GM23338 (cell line): ENCODE data around the gene XPO4. TPM values are rescaled to one million over a fixed set of nuclear protein-coding genes. Genes with fewer than 3 reads are reported as not detected.
A peak's percentile ranks its signal among the peaks of the same experiment; 100 is the strongest.

Source experiments
- ATAC-seq: fragments of 200-7000 bp; cut with Tn5 transposase; 3 replicates; pipeline ENCODE4 v1.9.1; 2020
- DNase-seq: peaks from one replicate; pipeline ENCODE4 v3.0.0-alpha.2; 2015; ENCODE audit warnings: low spot score
- H2AFZ ChIP-seq: fragments of 200-600 bp; sonication (generic); 2 replicates; pipeline ENCODE4 v1.8.0; 2016; ENCODE audit warnings: antibody characterized with exemption, mild to moderate bottlenecking, moderate library complexity
- H3F3A ChIP-seq: fragments of 200-600 bp; sonication (generic); replicated peaks from 2 replicates; pipeline ENCODE4 v1.8.0; 2017; ENCODE audit warnings: antibody characterized with exemption, mixed run types, low read depth
- H3K27ac ChIP-seq: fragments of 200-600 bp; sonication (generic); 2 replicates; pipeline ENCODE4 v1.6.1; 2016; ENCODE audit warnings: low read depth
- H3K27me3 ChIP-seq: fragments of 200-600 bp; sonication (generic); 2 replicates; pipeline ENCODE4 v1.8.0; 2016; ENCODE audit warnings: mild to moderate bottlenecking, mixed run types, moderate library complexity; ENCODE audit not compliant: insufficient read depth
- H3K36me3 ChIP-seq: fragments of 200-600 bp; sonication (generic); 2 replicates; pipeline ENCODE4 v1.8.0; 2016; ENCODE audit warnings: mild to moderate bottlenecking; ENCODE audit not compliant: insufficient read depth
- H3K4me1 ChIP-seq: fragments of 200-600 bp; sonication (generic); 2 replicates; pipeline ENCODE4 v1.8.0; 2016; ENCODE audit warnings: mild to moderate bottlenecking, moderate library complexity; ENCODE audit not compliant: insufficient read depth
- H3K4me2 ChIP-seq: fragments of 200-600 bp; sonication (generic); 2 replicates; pipeline ENCODE4 v1.7.1; 2017; ENCODE audit warnings: mixed run types
- H3K4me3 ChIP-seq: fragments of 200-600 bp; sonication (generic); 2 replicates; pipeline ENCODE4 v1.6.1; 2016; ENCODE audit warnings: mixed run types
- H3K79me2 ChIP-seq: fragments of 200-600 bp; sonication (generic); replicated peaks from 2 replicates; pipeline ENCODE4 v1.8.0; 2017; ENCODE audit warnings: mild to moderate bottlenecking; ENCODE audit not compliant: insufficient read depth
- H3K9me2 ChIP-seq: fragments of 200-600 bp; sonication (generic); 2 replicates; pipeline ENCODE4 v1.8.0; 2017; ENCODE audit not compliant: insufficient read depth
- H4K20me1 ChIP-seq: fragments of 200-600 bp; sonication (generic); replicated peaks from 2 replicates; pipeline ENCODE4 v1.8.0; 2017; ENCODE audit warnings: mild to moderate bottlenecking; ENCODE audit not compliant: insufficient read depth
- H3K27ac Mint-ChIP-seq: 2 replicates; pipeline ENCODE4 v1.8.0; 2020; ENCODE audit warnings: inconsistent platforms, mild to moderate bottlenecking, moderate library complexity, mixed read lengths
- H3K27me3 Mint-ChIP-seq: 3 replicates; pipeline ENCODE4 v1.8.0; 2022; ENCODE audit warnings: low read depth, mild to moderate bottlenecking, moderate library complexity, mixed read lengths, inconsistent platforms; ENCODE audit not compliant: insufficient read depth, poor library complexity
- H3K36me3 Mint-ChIP-seq: 3 replicates; pipeline ENCODE4 v1.8.0; 2021; ENCODE audit warnings: low read depth, mild to moderate bottlenecking, inconsistent platforms, moderate library complexity, mixed read lengths
- H3K4me1 Mint-ChIP-seq: 3 replicates; pipeline ENCODE4 v1.8.0; 2020; ENCODE audit warnings: mild to moderate bottlenecking, inconsistent platforms, mixed read lengths
- H3K4me3 Mint-ChIP-seq: 3 replicates; pipeline ENCODE4 v1.8.0; 2021; ENCODE audit warnings: moderate library complexity, mild to moderate bottlenecking, inconsistent platforms, mixed read lengths
- H3K9me3 Mint-ChIP-seq: 3 replicates; pipeline ENCODE4 v1.8.0; 2020; ENCODE audit warnings: moderate library complexity, mild to moderate bottlenecking, inconsistent platforms, mixed read lengths
- CREB1 ChIP-seq: fragments of 250-450 bp; sonication (Bioruptor Pico); IDR thresholded peaks from 2 replicates; pipeline ENCODE4 v1.5.0; 2020; ENCODE audit warnings: low read depth, mild to moderate bottlenecking, moderate library complexity
- EZH2 ChIP-seq: fragments of 200-600 bp; sonication (generic); IDR thresholded peaks from one replicate; pipeline ENCODE4 v1.8.0; 2017; ENCODE audit warnings: antibody characterized with exemption, mild to moderate bottlenecking, low read depth; ENCODE audit not compliant: unreplicated experiment
- EZH2phosphoT487 ChIP-seq: fragments of 200-600 bp; sonication (generic); IDR thresholded peaks from one replicate; pipeline ENCODE4 v1.8.1; 2018; ENCODE audit warnings: antibody characterized with exemption; ENCODE audit not compliant: unreplicated experiment
- JUNB ChIP-seq: IDR thresholded peaks from one replicate; pipeline ENCODE4 v1.6.1; 2016; ENCODE audit warnings: antibody characterized with exemption; ENCODE audit not compliant: unreplicated experiment
- NANOG ChIP-seq: IDR thresholded peaks from 2 replicates; pipeline ENCODE4 v1.6.1; 2016; ENCODE audit warnings: antibody characterized with exemption, borderline replicate concordance
- POLR2AphosphoS5 ChIP-seq: IDR thresholded peaks from 2 replicates; pipeline ENCODE4 v1.6.1; 2016; ENCODE audit warnings: antibody characterized with exemption, low read depth
- STAT1 ChIP-seq: IDR thresholded peaks from one replicate; pipeline ENCODE4 v1.6.1; 2016; ENCODE audit warnings: antibody characterized with exemption; ENCODE audit not compliant: unreplicated experiment
- ZNF114 ChIP-seq: fragments of 250-450 bp; sonication (Bioruptor Pico); IDR thresholded peaks from 2 replicates; pipeline ENCODE4 v1.5.0; 2020; ENCODE audit warnings: mild to moderate bottlenecking, moderate library complexity
- ZNF331 ChIP-seq: fragments of 250-450 bp; sonication (Bioruptor Pico); IDR thresholded peaks from 2 replicates; pipeline ENCODE4 v1.5.0; 2020; ENCODE audit warnings: low read depth, mild to moderate bottlenecking, moderate library complexity
- polyA plus RNA-seq: library from polyadenylated mRNA; unstranded; fragments of >200 nt; fragmentation: Nextera tagmentation; extraction: Ambion mirVana; gene quantifications from 2 replicates; pipeline ENCODE4 v1.2.1, GENCODE V29; 2016
- total RNA-seq: library from RNA; depleted of rRNA; stranded (reverse); fragments of >200 nt; shearing (Covaris generic); gene quantifications from 2 replicates; pipeline ENCODE4 v1.2.3, GENCODE V29; 2014
- TF ChIP-seq, protein P1 (sequence below), 2 experiments: fragments of 200-600 bp in 1 of 2; sonication (generic) in 1 of 2; conservative IDR thresholded peaks; 2 replicates each; pipeline versions ENCODE4 v1.5.1 to v1.6.1; 2016 to 2017; ENCODE audit warnings: antibody characterized with exemption in 2 of 2, low read depth in 2 of 2, mild to moderate bottlenecking in 2 of 2, moderate library complexity in 1 of 2
- TF ChIP-seq, protein P2 (sequence below): fragments of 250-450 bp; sonication (Bioruptor Pico); IDR thresholded peaks from 2 replicates; pipeline ENCODE4 v1.5.0; 2020; ENCODE audit warnings: mild to moderate bottlenecking, moderate library complexity
- TF ChIP-seq, protein P3 (sequence below): IDR thresholded peaks from 2 replicates; pipeline ENCODE4 v1.6.1; 2016; ENCODE audit warnings: antibody characterized with exemption
- TF ChIP-seq, protein P4 (sequence below): IDR thresholded peaks from one replicate; pipeline ENCODE4 v1.6.1; 2018; ENCODE audit warnings: antibody characterized with exemption; ENCODE audit not compliant: unreplicated experiment

XPO4 gene
- total and polyA plus RNA-seq, 2 experiments from 2014 or later = 14.1 to 57.8 TPM

DNA sequence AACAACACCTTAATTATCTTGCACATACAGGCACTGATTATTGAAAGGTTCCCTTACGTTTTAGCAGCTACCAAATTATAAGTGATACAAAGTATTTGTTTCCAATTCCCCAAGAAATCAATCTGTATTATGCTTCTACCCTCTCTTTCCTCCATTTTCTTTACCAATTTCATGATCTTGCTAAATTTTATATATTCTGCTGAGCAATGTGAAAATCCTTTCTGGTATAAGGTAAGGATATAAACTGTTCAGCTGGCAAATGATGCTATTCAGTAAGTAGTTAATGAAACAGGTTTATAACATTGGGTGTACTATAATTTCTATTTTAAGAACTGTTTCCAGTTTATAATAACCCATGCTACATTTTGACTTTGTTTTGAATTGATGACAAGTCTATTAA is 127.8 kb downstream of the XPO4 start:
- H3K4me3 ChIP-seq = no peak overlapping the region
- H3K36me3 Mint-ChIP-seq = peaks cover 16% of the 10 kb centered on the region
- peaks cover 7% of the 10 kb centered on the region; the same call in 2 of the 3 replicates for H3K4me1 Mint-ChIP-seq
- H3K9me2 ChIP-seq = no peaks in the 10 kb centered on the region
- H3K9me3 Mint-ChIP-seq = peaks cover 3% of the 10 kb centered on the region; the same call in 1 of the 3 replicates
- H3K27ac ChIP-seq = no peak overlapping the region
- 0 out of 3 replicates have a peak overlapping the region, but pooled peaks have one; percentile 94 for H3K4me3 Mint-ChIP-seq
- no peaks in the 10 kb centered on the region; the same call in 1 of the 2 replicates for H3K4me1 ChIP-seq
- no peak overlapping the region for H3K27ac Mint-ChIP-seq
- no peak for DNase-seq
- H3K79me2 ChIP-seq = no peaks in the 10 kb centered on the region
- TF ChIP-seq, protein P1, sequence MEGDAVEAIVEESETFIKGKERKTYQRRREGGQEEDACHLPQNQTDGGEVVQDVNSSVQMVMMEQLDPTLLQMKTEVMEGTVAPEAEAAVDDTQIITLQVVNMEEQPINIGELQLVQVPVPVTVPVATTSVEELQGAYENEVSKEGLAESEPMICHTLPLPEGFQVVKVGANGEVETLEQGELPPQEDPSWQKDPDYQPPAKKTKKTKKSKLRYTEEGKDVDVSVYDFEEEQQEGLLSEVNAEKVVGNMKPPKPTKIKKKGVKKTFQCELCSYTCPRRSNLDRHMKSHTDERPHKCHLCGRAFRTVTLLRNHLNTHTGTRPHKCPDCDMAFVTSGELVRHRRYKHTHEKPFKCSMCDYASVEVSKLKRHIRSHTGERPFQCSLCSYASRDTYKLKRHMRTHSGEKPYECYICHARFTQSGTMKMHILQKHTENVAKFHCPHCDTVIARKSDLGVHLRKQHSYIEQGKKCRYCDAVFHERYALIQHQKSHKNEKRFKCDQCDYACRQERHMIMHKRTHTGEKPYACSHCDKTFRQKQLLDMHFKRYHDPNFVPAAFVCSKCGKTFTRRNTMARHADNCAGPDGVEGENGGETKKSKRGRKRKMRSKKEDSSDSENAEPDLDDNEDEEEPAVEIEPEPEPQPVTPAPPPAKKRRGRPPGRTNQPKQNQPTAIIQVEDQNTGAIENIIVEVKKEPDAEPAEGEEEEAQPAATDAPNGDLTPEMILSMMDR (conservative IDR thresholded peaks at IDR 0.05; ENCODE audit: low read depth in 2 of 2) = no peak
- TF ChIP-seq, protein P2, sequence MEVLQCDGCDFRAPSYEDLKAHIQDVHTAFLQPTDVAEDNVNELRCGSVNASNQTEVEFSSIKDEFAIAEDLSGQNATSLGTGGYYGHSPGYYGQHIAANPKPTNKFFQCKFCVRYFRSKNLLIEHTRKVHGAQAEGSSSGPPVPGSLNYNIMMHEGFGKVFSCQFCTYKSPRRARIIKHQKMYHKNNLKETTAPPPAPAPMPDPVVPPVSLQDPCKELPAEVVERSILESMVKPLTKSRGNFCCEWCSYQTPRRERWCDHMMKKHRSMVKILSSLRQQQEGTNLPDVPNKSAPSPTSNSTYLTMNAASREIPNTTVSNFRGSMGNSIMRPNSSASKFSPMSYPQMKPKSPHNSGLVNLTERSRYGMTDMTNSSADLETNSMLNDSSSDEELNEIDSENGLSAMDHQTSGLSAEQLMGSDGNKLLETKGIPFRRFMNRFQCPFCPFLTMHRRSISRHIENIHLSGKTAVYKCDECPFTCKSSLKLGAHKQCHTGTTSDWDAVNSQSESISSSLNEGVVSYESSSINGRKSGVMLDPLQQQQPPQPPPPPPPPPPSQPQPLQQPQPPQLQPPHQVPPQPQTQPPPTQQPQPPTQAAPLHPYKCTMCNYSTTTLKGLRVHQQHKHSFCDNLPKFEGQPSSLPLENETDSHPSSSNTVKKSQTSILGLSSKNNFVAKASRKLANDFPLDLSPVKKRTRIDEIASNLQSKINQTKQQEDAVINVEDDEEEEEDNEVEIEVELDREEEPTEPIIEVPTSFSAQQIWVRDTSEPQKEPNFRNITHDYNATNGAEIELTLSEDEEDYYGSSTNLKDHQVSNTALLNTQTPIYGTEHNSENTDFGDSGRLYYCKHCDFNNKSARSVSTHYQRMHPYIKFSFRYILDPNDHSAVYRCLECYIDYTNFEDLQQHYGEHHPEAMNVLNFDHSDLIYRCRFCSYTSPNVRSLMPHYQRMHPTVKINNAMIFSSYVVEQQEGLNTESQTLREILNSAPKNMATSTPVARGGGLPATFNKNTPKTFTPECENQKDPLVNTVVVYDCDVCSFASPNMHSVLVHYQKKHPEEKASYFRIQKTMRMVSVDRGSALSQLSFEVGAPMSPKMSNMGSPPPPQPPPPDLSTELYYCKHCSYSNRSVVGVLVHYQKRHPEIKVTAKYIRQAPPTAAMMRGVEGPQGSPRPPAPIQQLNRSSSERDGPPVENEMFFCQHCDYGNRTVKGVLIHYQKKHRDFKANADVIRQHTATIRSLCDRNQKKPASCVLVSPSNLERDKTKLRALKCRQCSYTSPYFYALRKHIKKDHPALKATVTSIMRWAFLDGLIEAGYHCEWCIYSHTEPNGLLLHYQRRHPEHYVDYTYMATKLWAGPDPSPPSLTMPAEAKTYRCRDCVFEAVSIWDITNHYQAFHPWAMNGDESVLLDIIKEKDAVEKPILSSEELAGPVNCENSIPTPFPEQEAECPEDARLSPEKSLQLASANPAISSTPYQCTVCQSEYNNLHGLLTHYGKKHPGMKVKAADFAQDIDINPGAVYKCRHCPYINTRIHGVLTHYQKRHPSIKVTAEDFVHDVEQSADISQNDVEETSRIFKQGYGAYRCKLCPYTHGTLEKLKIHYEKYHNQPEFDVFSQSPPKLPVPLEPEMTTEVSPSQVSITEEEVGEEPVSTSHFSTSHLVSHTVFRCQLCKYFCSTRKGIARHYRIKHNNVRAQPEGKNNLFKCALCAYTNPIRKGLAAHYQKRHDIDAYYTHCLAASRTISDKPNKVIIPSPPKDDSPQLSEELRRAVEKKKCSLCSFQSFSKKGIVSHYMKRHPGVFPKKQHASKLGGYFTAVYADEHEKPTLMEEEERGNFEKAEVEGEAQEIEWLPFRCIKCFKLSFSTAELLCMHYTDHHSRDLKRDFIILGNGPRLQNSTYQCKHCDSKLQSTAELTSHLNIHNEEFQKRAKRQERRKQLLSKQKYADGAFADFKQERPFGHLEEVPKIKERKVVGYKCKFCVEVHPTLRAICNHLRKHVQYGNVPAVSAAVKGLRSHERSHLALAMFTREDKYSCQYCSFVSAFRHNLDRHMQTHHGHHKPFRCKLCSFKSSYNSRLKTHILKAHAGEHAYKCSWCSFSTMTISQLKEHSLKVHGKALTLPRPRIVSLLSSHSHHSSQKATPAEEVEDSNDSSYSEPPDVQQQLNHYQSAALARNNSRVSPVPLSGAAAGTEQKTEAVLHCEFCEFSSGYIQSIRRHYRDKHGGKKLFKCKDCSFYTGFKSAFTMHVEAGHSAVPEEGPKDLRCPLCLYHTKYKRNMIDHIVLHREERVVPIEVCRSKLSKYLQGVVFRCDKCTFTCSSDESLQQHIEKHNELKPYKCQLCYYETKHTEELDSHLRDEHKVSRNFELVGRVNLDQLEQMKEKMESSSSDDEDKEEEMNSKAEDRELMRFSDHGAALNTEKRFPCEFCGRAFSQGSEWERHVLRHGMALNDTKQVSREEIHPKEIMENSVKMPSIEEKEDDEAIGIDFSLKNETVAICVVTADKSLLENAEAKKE (CRISPR knock-in tag) = no peak
- TF ChIP-seq ZNF331 (CRISPR knock-in tag) (no peak), NANOG (no peak), POLR2AphosphoS5 (no peak), ZNF114 (CRISPR knock-in tag) (no peak), STAT1 (no peak), EZH2phosphoT487 (no peak), CREB1 (CRISPR knock-in tag) (no peak), JUNB (no peak), EZH2 (no peak)
- TF ChIP-seq, protein P3, sequence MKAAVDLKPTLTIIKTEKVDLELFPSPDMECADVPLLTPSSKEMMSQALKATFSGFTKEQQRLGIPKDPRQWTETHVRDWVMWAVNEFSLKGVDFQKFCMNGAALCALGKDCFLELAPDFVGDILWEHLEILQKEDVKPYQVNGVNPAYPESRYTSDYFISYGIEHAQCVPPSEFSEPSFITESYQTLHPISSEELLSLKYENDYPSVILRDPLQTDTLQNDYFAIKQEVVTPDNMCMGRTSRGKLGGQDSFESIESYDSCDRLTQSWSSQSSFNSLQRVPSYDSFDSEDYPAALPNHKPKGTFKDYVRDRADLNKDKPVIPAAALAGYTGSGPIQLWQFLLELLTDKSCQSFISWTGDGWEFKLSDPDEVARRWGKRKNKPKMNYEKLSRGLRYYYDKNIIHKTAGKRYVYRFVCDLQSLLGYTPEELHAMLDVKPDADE = no peak
- TF ChIP-seq, protein P4, sequence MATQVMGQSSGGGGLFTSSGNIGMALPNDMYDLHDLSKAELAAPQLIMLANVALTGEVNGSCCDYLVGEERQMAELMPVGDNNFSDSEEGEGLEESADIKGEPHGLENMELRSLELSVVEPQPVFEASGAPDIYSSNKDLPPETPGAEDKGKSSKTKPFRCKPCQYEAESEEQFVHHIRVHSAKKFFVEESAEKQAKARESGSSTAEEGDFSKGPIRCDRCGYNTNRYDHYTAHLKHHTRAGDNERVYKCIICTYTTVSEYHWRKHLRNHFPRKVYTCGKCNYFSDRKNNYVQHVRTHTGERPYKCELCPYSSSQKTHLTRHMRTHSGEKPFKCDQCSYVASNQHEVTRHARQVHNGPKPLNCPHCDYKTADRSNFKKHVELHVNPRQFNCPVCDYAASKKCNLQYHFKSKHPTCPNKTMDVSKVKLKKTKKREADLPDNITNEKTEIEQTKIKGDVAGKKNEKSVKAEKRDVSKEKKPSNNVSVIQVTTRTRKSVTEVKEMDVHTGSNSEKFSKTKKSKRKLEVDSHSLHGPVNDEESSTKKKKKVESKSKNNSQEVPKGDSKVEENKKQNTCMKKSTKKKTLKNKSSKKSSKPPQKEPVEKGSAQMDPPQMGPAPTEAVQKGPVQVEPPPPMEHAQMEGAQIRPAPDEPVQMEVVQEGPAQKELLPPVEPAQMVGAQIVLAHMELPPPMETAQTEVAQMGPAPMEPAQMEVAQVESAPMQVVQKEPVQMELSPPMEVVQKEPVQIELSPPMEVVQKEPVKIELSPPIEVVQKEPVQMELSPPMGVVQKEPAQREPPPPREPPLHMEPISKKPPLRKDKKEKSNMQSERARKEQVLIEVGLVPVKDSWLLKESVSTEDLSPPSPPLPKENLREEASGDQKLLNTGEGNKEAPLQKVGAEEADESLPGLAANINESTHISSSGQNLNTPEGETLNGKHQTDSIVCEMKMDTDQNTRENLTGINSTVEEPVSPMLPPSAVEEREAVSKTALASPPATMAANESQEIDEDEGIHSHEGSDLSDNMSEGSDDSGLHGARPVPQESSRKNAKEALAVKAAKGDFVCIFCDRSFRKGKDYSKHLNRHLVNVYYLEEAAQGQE = no peak
- peaks cover 11% of the 10 kb centered on the region for H3K27me3 Mint-ChIP-seq
- H3K27me3 ChIP-seq = no peaks in the 10 kb centered on the region
- no peaks in the 10 kb centered on the region for H3F3A ChIP-seq
- H4K20me1 ChIP-seq = no peaks in the 10 kb centered on the region
- H2AFZ ChIP-seq = no peak overlapping the region
- no peak for ATAC-seq
- H3K36me3 ChIP-seq = no peaks in the 10 kb centered on the region
- H3K4me2 ChIP-seq = no peak overlapping the region
